ENCODE results near the gene ARHGEF7. TPM values are rescaled to one million over a fixed set of nuclear protein-coding genes. Genes with fewer than 3 reads are reported as not detected.

The ARHGEF7 gene
- total RNA-seq, 4 donors from 2014 or later: 11.5 to 57.2 (median 36.5) TPM

DNA sequence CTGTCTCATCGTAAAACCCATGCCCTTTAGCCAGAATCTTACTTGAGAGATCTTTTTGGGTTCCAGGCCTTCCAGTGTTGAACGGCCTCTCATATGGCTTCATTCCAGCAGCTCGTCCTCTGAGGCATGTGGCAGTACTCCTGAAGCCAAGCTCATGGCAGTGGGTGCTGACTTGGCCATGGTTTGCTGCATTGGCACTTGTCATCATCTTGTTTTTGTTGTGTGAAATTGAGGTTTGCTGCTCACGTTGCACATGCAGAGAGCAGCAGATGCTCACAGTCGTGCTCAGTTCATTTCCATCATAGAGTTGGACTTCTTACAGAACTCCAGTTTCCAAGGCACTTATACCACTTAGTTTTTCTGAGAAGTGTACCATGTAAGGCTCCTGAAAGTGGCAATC, 220.2 kb downstream of the ARHGEF7 start:
- no peak for DNase-seq
- no peak overlapping the region for H3K27ac ChIP-seq
- WGBS, 2 donors: 40 to 54% methylated on average over 5 of the region's 5 CpGs
- no peaks in the 10 kb centered on the region for H3K36me3 ChIP-seq
- H3K9me3 ChIP-seq: no peaks in the 10 kb centered on the region
- no peak for TF ChIP-seq POLR2A (IDR thresholded peaks at IDR 0.05)
- TF ChIP-seq, protein P1, sequence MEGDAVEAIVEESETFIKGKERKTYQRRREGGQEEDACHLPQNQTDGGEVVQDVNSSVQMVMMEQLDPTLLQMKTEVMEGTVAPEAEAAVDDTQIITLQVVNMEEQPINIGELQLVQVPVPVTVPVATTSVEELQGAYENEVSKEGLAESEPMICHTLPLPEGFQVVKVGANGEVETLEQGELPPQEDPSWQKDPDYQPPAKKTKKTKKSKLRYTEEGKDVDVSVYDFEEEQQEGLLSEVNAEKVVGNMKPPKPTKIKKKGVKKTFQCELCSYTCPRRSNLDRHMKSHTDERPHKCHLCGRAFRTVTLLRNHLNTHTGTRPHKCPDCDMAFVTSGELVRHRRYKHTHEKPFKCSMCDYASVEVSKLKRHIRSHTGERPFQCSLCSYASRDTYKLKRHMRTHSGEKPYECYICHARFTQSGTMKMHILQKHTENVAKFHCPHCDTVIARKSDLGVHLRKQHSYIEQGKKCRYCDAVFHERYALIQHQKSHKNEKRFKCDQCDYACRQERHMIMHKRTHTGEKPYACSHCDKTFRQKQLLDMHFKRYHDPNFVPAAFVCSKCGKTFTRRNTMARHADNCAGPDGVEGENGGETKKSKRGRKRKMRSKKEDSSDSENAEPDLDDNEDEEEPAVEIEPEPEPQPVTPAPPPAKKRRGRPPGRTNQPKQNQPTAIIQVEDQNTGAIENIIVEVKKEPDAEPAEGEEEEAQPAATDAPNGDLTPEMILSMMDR (IDR thresholded peaks at IDR 0.05): no peak
- no peaks in the 10 kb centered on the region for H3K27me3 ChIP-seq
- H3K4me1 ChIP-seq: peaks cover 0 to 24% (median 0%) of the 10 kb centered on the region in 3 donors
- intact Hi-C loops (cut with DNase I): no loop called here
- H3K4me3 ChIP-seq: no peak overlapping the region

DNA sequence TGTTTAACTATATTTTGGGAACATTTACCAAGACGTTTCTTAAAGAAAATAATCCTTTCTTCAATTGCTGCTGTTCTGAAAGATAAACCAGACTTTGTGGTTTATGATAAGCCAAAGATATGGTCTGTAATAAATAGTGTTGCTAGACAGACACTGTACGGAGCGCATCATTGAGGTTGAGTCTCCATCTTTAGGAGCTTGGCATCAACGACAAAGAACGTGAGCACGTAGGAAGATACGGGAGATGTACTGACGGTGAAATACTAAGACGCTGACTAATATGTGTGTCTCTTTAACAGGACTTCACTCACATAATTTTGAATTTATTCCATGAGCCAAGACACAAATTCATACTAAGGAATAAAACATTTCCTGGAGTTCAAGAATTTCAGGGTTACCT, 221.6 kb downstream of the ARHGEF7 start:
- intact Hi-C loops (cut with DNase I): no loop called here
- Histone ChIP-seq H3K4me3 (no peak overlapping the region), H3K9me3 (no peaks in the 10 kb centered on the region), H3K27me3 (no peaks in the 10 kb centered on the region), H3K27ac (no peak overlapping the region), H3K36me3 (no peaks in the 10 kb centered on the region), H3K4me1 (peaks cover 0 to 24% (median 0%) of the 10 kb centered on the region in 3 donors)
- WGBS, 2 donors: 40 to 79% methylated on average over 9 of the region's 9 CpGs
- DNase-seq: no peak
- TF ChIP-seq, protein P1 (IDR thresholded peaks at IDR 0.05): no peak
- TF ChIP-seq POLR2A (IDR thresholded peaks at IDR 0.05): no peak

DNA sequence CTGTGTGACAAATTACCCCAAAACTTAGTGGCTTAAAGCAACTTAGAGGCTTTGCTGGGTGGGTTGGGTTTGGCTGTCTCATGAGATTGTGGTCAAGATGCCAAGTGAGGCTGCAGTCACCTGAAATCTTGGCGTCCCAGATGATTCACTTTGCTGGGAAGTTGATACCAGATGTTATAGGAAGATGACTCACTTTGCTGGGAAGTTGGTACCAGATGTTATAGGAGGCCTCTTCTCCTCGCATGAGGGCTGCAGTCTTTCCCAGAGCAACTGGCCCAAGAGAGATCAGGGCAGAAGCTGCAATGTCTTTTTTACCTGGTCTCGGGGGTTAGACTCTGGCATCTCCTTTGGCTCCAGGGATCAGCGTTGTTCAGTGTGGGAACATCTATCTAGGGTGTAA, 222.1 kb downstream of the ARHGEF7 start:
- WGBS, 2 donors: 54 to 59% methylated on average over 4 of the region's 4 CpGs
- Histone ChIP-seq H3K36me3 (no peaks in the 10 kb centered on the region), H3K9me3 (no peaks in the 10 kb centered on the region), H3K27me3 (no peaks in the 10 kb centered on the region), H3K4me1 (peaks cover 0 to 24% (median 0%) of the 10 kb centered on the region in 3 donors), H3K4me3 (no peak overlapping the region), H3K27ac (no peak overlapping the region)
- no peak for DNase-seq
- no peak for TF ChIP-seq POLR2A (IDR thresholded peaks at IDR 0.05)
- TF ChIP-seq, protein P1 (IDR thresholded peaks at IDR 0.05): no peak
- intact Hi-C loops (cut with DNase I): no loop called here

DNA sequence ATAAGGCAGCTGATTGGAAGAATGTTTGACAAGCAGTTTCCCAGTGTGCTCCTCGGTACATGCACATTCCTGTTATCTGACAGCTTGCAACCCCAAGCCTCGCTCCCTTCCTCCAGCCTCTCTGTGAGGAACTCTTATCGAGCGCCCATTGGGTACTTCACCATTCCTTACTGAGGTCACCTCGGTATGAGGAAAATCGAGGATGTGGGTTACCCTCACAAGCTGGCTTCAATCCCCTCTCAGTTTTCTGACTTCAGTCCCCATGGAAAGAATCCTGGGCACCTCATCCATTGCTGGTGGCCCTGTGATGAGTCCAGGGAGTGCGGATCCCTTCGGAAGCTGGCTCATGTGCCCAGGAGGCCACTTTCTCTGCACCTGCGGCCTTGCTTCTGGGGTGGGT, 222.6 kb downstream of the ARHGEF7 start:
- Histone ChIP-seq H3K36me3 (no peaks in the 10 kb centered on the region), H3K9me3 (no peaks in the 10 kb centered on the region), H3K27ac (no peak overlapping the region), H3K27me3 (no peaks in the 10 kb centered on the region), H3K4me3 (no peak overlapping the region), H3K4me1 (peaks cover 0 to 24% (median 0%) of the 10 kb centered on the region in 3 donors)
- intact Hi-C loops (cut with DNase I): no loop called here
- no peak for TF ChIP-seq POLR2A (IDR thresholded peaks at IDR 0.05)
- TF ChIP-seq, protein P1 (IDR thresholded peaks at IDR 0.05): no peak
- 92 to 97% methylated on average over 5 to 9 of the region's 9 CpGs for WGBS, 2 donors
- DNase-seq: no peak

DNA sequence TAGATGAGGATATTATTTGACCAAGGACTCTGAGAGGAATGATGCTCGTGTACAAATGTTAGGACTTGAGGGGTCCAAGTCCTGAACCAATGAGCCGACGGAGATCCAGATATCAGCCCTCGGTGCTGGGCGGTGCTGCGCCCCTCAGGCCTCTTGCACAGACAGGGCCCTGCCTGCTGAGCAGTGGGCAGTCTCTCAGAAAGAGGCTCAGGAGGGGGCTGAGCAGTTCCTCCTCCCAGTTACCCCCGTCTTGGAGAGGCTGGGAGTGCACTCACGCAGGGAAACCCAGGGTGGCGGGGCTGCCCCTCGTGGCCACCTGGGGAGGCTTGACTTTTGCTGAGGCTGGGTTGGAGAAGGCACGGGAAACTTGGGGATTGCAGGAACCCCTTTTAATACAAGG, 223.7 kb downstream of the ARHGEF7 start:
- H3K4me1 ChIP-seq: peaks cover 0 to 24% (median 0%) of the 10 kb centered on the region in 3 donors
- H3K4me3 ChIP-seq: no peak overlapping the region
- DNase-seq: no peak
- H3K27ac ChIP-seq: no peak overlapping the region
- H3K36me3 ChIP-seq: no peaks in the 10 kb centered on the region
- H3K9me3 ChIP-seq: no peaks in the 10 kb centered on the region
- WGBS, 2 donors: 90 to 93% methylated on average over 6 of the region's 11 CpGs
- TF ChIP-seq, protein P1 (IDR thresholded peaks at IDR 0.05): no peak
- H3K27me3 ChIP-seq: no peaks in the 10 kb centered on the region
- intact Hi-C loops (cut with DNase I): no loop called here
